Natural killer cell (primary cell): ENCODE results near the gene ACO1. TPM values are rescaled to one million over a fixed set of nuclear protein-coding genes. Genes with fewer than 3 reads are reported as not detected.

Experiments used
- ATAC-seq, 3 donors: fragments of 150-1000 bp in 2 of 3; fragments of 200-7000 bp in 1 of 3; cut with Tn5 transposase; 1 replicate in 1 of 3; 2 replicates in 2 of 3; pipeline ENCODE4 v1.10.0; 2021; ENCODE audit warnings: mild to moderate bottlenecking in 2 of 3, moderate library complexity in 2 of 3
- DNase-seq, 2 donors: peaks; one replicate each; pipeline versions ENCODE4 v3.0.0 to v3.0.0-alpha.2; 2013 to 2021; ENCODE audit warnings: mixed read lengths in 1 of 2
- H3K27ac ChIP-seq: one replicate; pipeline ENCODE4 v1.5.1; 2013; ENCODE audit warnings: mild to moderate bottlenecking, low read length
- H3K27me3 ChIP-seq: one replicate; pipeline ENCODE4 v1.6.1; 2013; ENCODE audit warnings: low read length; ENCODE audit not compliant: control insufficient read depth, insufficient read depth
- H3K36me3 ChIP-seq: one replicate; pipeline ENCODE4 v1.6.1; 2013; ENCODE audit warnings: low read length; ENCODE audit not compliant: control insufficient read depth, insufficient read depth
- H3K4me1 ChIP-seq: one replicate; pipeline ENCODE4 v1.6.1; 2013; ENCODE audit warnings: low read length; ENCODE audit not compliant: control insufficient read depth, insufficient read depth
- H3K4me3 ChIP-seq: one replicate; pipeline ENCODE4 v1.5.1; 2013; ENCODE audit warnings: low read length
- H3K9me3 ChIP-seq: one replicate; pipeline ENCODE4 v1.6.1; 2013; ENCODE audit warnings: low read length; ENCODE audit not compliant: control insufficient read depth, insufficient read depth
- H3K27ac Mint-ChIP-seq, 2 donors: one replicate each; pipeline ENCODE4 v1.8.0; 2022; ENCODE audit warnings: mild to moderate bottlenecking in 2 of 2, mixed read lengths in 2 of 2, moderate library complexity in 1 of 2
- H3K27me3 Mint-ChIP-seq, 2 donors: one replicate each; pipeline ENCODE4 v1.8.0; 2022; ENCODE audit warnings: low read depth in 2 of 2, mixed read lengths in 2 of 2
- H3K36me3 Mint-ChIP-seq: one replicate; pipeline ENCODE4 v1.8.0; 2022; ENCODE audit warnings: mixed read lengths
- H3K4me1 Mint-ChIP-seq, 2 donors: one replicate each; pipeline ENCODE4 v1.8.0; 2022; ENCODE audit warnings: mixed read lengths in 2 of 2
- H3K4me3 Mint-ChIP-seq: one replicate; pipeline ENCODE4 v1.8.0; 2022; ENCODE audit warnings: mild to moderate bottlenecking, moderate library complexity, mixed read lengths
- H3K9me3 Mint-ChIP-seq, 2 donors: one replicate each; pipeline ENCODE4 v1.8.0; 2022; ENCODE audit warnings: mixed read lengths in 2 of 2
- CTCF ChIP-seq: fragments of 200-600 bp; IDR thresholded peaks from one replicate; pipeline ENCODE4 v1.8.0; 2022; ENCODE audit warnings: antibody characterized with exemption
- WGBS: methylation state at CpG from one replicate; pipeline ENCODE4 v1.1.7; 2013; ENCODE audit warnings: missing lambda C conversion rate; ENCODE audit not compliant: insufficient coverage; 5-methylcytosine and 5-hydroxymethylcytosine counted together
- intact Hi-C: fragments of 100-400 bp; cut with micrococcal nuclease; formaldehyde crosslinking; loops from one replicate; pipeline ENCODE4 v1.14.2; 2022
- total RNA-seq, 4 donors: library from RNA; stranded (reverse); fragments of 120-200 nt in 1 of 4; gene quantifications; one replicate each; pipeline versions ENCODE4 v1.2.3 to v1.2.4, GENCODE V29; 2013 to 2022

Gene ACO1
- total RNA-seq: 1 to 10 TPM; 5.8 to 7.4 (median 6.9) TPM
- total RNA-seq (2013): 9.1 TPM

DNA sequence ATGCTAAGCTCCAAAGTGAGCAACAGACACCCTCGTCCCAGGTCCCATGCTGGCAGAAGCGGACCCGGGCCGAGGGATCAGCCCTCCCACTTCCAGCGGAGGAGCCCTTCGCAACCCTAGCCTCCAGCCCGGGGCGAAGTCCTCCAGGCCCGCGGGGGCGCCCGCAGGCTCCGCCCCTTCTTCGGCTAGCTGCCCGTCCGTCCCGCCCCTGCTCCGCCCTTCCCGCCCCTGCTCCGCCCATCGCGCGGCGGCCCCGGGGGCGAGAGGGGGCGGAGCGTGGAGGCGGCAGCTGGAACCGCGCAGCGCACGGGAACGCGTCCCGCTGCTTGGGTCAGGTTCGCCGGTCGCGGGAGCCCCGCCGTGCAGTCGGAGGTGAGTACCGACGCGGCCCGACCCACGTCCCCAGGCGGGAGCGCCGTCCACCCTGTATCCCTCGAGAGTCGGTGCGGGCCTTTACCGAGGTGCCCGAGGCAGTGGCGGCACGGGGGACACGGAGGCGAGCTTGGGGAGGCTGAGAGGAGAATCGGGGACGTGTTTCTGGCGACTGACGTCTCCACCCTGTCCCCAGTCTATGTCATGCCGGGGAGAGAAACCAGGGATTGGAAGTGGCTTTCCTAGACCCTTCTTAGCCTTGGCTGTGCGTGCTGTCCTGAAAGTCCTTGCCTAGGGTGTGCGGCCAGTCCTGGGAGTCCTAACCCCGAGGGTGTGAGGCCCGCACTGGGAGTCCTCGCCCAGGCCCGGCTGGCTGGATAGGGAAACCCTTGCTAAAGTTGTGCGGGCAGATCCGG is at the start of gene ACO1:
Gene ACO1 (plus strand): TSS at position 280 of the 788 bp plus-strand sequence. CDS start 20,864 bp downstream, outside the sequence.
- Mint-ChIP-seq H3K9me3 (no peaks in the 10 kb centered on the region), H3K4me1 (peaks cover 5 to 12% of the 10 kb centered on the region in 2 donors), H3K36me3 (no peaks in the 10 kb centered on the region), H3K4me3 (peak within 1 kb of the TSS; percentile 85), H3K27me3 (peaks cover 12 to 32% of the 10 kb centered on the region in 2 donors), H3K27ac (peak within 1 kb of the TSS in 1 of 2 donors; percentile 63)
- Histone ChIP-seq H3K36me3 (no peaks in the 10 kb centered on the region), H3K4me3 (peak within 1 kb of the TSS; percentile 69), H3K27me3 (peaks cover 8% of the 10 kb centered on the region), H3K27ac (peak within 1 kb of the TSS; percentile 23), H3K9me3 (no peaks in the 10 kb centered on the region), H3K4me1 (peaks cover 14% of the 10 kb centered on the region)
- intact Hi-C loops: loop anchor here (1.0 kb wide), 1 partner anchor 189 kb away; the partner anchor contains the start of gene NDUFB6
- DNase-seq (peak; percentile 86 to 93), ATAC-seq (peak; percentile 97 to 98 (median 98))
- under 1% methylated on average over 73 of the region's 73 CpGs for WGBS
- no peak for TF ChIP-seq CTCF

DNA sequence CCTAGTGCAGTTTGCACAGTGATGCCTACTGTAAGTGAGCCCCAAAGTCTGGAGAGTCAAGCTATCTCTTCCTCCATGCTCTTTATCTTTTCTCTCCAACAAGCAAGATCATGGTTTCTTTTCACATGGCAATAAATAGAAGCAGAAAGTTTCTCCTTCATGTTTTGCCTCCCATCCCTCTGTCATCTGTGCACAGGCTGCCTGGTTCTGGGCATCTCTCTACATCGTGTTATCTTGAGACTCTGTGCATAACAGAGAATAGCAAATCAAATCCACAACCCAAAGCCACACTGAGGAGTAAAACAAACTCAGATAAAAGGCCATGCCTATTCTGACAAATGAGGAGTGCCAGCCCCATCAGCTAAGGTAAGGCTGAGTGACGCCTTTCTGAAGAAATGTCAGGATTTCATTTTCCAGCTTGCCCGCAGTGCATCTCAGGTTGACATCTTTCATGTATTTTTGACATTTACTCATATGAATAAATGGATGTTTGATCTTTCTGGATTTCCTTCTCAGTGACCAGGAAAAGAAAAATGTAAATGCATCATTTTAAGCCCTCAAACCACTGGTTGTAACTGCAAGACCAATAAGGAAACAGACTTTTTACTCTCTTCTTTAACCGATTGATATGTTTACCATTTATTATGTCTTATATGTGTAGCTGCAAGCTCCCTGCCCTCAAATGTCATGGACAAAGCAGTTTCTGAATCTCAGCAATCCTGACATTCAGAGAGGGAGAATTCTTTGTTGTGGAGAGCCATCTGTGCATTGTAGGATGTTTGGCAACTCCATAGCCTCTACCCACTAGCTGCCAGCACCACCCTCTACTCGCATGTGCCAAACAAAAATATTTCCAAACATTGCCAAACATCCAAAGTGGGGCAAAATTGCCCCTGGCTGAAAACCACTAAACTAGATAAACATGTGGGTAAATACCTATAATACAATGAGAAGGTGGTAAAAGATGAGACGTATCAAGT is 49.2 kb upstream of the ACO1 start:
- intact Hi-C loops: no loop called here
- Histone ChIP-seq H3K27ac (no peak overlapping the region), H3K36me3 (no peaks in the 10 kb centered on the region), H3K9me3 (no peaks in the 10 kb centered on the region), H3K27me3 (no peaks in the 10 kb centered on the region), H3K4me3 (no peak overlapping the region), H3K4me1 (no peaks in the 10 kb centered on the region)
- Mint-ChIP-seq H3K27ac (no peak overlapping the region), H3K36me3 (no peaks in the 10 kb centered on the region), H3K27me3 (peaks cover 3 to 33% of the 10 kb centered on the region in 2 donors), H3K9me3 (no peaks in the 10 kb centered on the region), H3K4me3 (no peak overlapping the region), H3K4me1 (no peaks in the 10 kb centered on the region)
- no peak for TF ChIP-seq CTCF
- DNase-seq: no peak
- 83% methylated on average over 4 of the region's 6 CpGs for WGBS
- no peak for ATAC-seq

DNA sequence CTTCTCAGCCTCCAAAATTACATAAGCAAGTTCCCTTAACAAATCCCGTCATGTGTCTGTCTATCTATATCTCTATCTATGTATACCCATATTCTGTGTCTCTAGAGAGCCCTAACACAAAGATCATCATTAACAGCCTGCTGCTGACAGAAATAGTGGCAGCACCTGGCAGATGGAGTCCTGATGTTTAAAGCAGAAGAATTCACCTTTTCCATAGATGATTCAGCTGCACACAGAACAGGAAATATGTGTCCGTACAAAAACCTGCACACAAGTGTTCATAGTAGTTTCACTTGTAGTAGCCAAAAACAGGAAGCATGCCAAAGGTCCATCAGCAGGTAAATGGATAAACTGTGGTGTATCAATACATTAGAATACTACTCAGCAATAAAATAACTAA is 45.0 kb upstream of the ACO1 start:
- no peaks in the 10 kb centered on the region for H3K4me1 ChIP-seq
- H3K27me3 Mint-ChIP-seq: peaks cover 0 to 33% of the 10 kb centered on the region in 2 donors
- 57% methylated on average over 2 of the region's 2 CpGs for WGBS
- no peak overlapping the region for H3K4me3 ChIP-seq
- H3K36me3 ChIP-seq: no peaks in the 10 kb centered on the region
- H3K9me3 ChIP-seq: no peaks in the 10 kb centered on the region
- H3K4me1 Mint-ChIP-seq: no peaks in the 10 kb centered on the region
- H3K36me3 Mint-ChIP-seq: no peaks in the 10 kb centered on the region
- intact Hi-C loops: no loop called here
- no peaks in the 10 kb centered on the region for H3K27me3 ChIP-seq
- H3K27ac ChIP-seq: no peak overlapping the region
- DNase-seq (no peak), ATAC-seq (no peak)
- H3K27ac Mint-ChIP-seq: no peak overlapping the region
- TF ChIP-seq CTCF: no peak
- H3K9me3 Mint-ChIP-seq: no peaks in the 10 kb centered on the region
- no peak overlapping the region for H3K4me3 Mint-ChIP-seq
